ENCODE measurements around the gene FRMD4A. TPM values are rescaled to one million over a fixed set of nuclear protein-coding genes. Genes with fewer than 3 reads are reported as not detected.

Gene FRMD4A
- total RNA-seq, 6 donors from 2014 or later: 22.3 to 114 (median 52.3) TPM

GRCh38 chr10:13858709-13859108, 472.0 kb downstream of the FRMD4A start:
- Histone ChIP-seq H3K36me3 (no peaks in the 10 kb centered on the region), H3K4me1 (peaks cover 0 to 16% (median 2%) of the 10 kb centered on the region in 4 donors), H3K27ac (no peak overlapping the region), H3K27me3 (no peaks in the 10 kb centered on the region), H3K4me3 (no peak overlapping the region), H3K9me3 (no peaks in the 10 kb centered on the region)
- TF ChIP-seq EP300 (IDR thresholded peaks at IDR 0.05) (no peak), POLR2AphosphoS5 (IDR thresholded peaks at IDR 0.05) (no peak), POLR2A (IDR thresholded peaks at IDR 0.05) (no peak)
- TF ChIP-seq, protein P1, sequence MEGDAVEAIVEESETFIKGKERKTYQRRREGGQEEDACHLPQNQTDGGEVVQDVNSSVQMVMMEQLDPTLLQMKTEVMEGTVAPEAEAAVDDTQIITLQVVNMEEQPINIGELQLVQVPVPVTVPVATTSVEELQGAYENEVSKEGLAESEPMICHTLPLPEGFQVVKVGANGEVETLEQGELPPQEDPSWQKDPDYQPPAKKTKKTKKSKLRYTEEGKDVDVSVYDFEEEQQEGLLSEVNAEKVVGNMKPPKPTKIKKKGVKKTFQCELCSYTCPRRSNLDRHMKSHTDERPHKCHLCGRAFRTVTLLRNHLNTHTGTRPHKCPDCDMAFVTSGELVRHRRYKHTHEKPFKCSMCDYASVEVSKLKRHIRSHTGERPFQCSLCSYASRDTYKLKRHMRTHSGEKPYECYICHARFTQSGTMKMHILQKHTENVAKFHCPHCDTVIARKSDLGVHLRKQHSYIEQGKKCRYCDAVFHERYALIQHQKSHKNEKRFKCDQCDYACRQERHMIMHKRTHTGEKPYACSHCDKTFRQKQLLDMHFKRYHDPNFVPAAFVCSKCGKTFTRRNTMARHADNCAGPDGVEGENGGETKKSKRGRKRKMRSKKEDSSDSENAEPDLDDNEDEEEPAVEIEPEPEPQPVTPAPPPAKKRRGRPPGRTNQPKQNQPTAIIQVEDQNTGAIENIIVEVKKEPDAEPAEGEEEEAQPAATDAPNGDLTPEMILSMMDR (IDR thresholded peaks at IDR 0.05): no peak
- no peak for DNase-seq
- ATAC-seq (ENCODE audit: low FRiP score in 2 of 2): no peak
- 89 to 92% methylated on average over 11 of the region's 11 CpGs for WGBS, 2 donors

GRCh38 chr10:13857451-13857850, 473.3 kb downstream of the FRMD4A start:
- no peaks in the 10 kb centered on the region for H3K9me3 ChIP-seq
- DNase-seq (no peak), ATAC-seq (ENCODE audit: low FRiP score in 2 of 2) (no peak)
- H3K4me3 ChIP-seq: no peak overlapping the region
- H3K27me3 ChIP-seq: no peaks in the 10 kb centered on the region
- H3K27ac ChIP-seq: no peak overlapping the region
- peaks cover 0 to 11% (median 3%) of the 10 kb centered on the region in 4 donors for H3K4me1 ChIP-seq
- TF ChIP-seq POLR2A (IDR thresholded peaks at IDR 0.05): no peak
- TF ChIP-seq POLR2AphosphoS5 (IDR thresholded peaks at IDR 0.05): no peak
- TF ChIP-seq, protein P1 (IDR thresholded peaks at IDR 0.05): no peak
- TF ChIP-seq EP300 (IDR thresholded peaks at IDR 0.05): no peak
- H3K36me3 ChIP-seq: no peaks in the 10 kb centered on the region
- 62 to 68% methylated on average over 4 of the region's 4 CpGs for WGBS, 2 donors

GRCh38 chr10:13853854-13854253, 476.9 kb downstream of the FRMD4A start:
- no peaks in the 10 kb centered on the region for H3K27me3 ChIP-seq
- peak overlapping the region in 2 of 4 donors; percentile 20 to 53 for H3K27ac ChIP-seq
- H3K36me3 ChIP-seq: no peaks in the 10 kb centered on the region
- ATAC-seq (ENCODE audit: low FRiP score in 2 of 2) (peak in 1 of 2 donors; percentile 53), DNase-seq (no peak)
- H3K9me3 ChIP-seq: no peaks in the 10 kb centered on the region
- no peak overlapping the region for H3K4me3 ChIP-seq
- peaks cover 0 to 6% (median 0%) of the 10 kb centered on the region in 4 donors for H3K4me1 ChIP-seq
- TF ChIP-seq POLR2A (IDR thresholded peaks at IDR 0.05): no peak
- TF ChIP-seq, protein P1 (IDR thresholded peaks at IDR 0.05): no peak
- WGBS, 2 donors: 48 to 51% methylated on average over 6 of the region's 6 CpGs

DNA sequence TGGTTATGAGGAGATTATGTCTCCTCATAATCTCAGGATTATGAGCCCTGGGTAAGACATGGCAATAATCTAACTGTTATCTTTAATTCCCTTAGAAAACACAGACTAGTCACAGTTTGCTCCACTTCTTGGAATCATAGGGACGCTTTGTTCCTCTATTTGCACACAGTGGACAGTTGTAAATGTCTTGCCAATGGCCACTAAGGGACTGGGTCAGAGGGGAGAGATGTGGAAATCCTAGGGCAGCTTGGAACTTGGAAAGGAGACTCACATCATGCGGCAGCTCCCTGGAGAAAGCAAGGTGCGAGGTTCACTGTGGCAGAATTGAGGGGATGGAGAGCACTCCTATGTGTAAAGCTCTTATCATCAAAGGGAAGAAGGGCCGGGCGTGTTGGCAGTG, 477.9 kb downstream of the FRMD4A start:
- ATAC-seq (ENCODE audit: low FRiP score in 2 of 2) (peak; percentile 45 to 62), DNase-seq (peak in 1 of 2 donors; percentile 48)
- WGBS, 2 donors: 72% methylated on average over 5 of the region's 5 CpGs
- Histone ChIP-seq H3K36me3 (no peaks in the 10 kb centered on the region), H3K4me3 (no peak overlapping the region), H3K27me3 (no peaks in the 10 kb centered on the region), H3K27ac (peak overlapping the region in 2 of 4 donors; percentile 47 to 53), H3K9me3 (no peaks in the 10 kb centered on the region), H3K4me1 (peaks cover 0 to 8% (median 0%) of the 10 kb centered on the region in 4 donors)
- peak; percentile 33 to 61 for TF ChIP-seq POLR2AphosphoS5 (IDR thresholded peaks at IDR 0.05)
- peak in 1 of 4 donors; percentile 19 for TF ChIP-seq POLR2A (IDR thresholded peaks at IDR 0.05)
- TF ChIP-seq EP300 (IDR thresholded peaks at IDR 0.05): peak in 2 of 4 donors; percentile 55 to 88
- TF ChIP-seq, protein P1 (IDR thresholded peaks at IDR 0.05): no peak

GRCh38 chr10:13851906-13852305, 478.8 kb downstream of the FRMD4A start:
- TF ChIP-seq POLR2A (IDR thresholded peaks at IDR 0.05) (no peak), EP300 (IDR thresholded peaks at IDR 0.05) (no peak), POLR2AphosphoS5 (IDR thresholded peaks at IDR 0.05) (no peak)
- TF ChIP-seq, protein P1 (IDR thresholded peaks at IDR 0.05): no peak
- Histone ChIP-seq H3K27me3 (no peaks in the 10 kb centered on the region), H3K36me3 (no peaks in the 10 kb centered on the region), H3K4me1 (peaks cover 6 to 17% (median 7%) of the 10 kb centered on the region in 4 donors), H3K27ac (peak overlapping the region in 2 of 4 donors; percentile 47 to 53), H3K4me3 (no peak overlapping the region), H3K9me3 (no peaks in the 10 kb centered on the region)
- 83 to 94% methylated on average over 2 of the region's 2 CpGs for WGBS, 2 donors
- DNase-seq (no peak), ATAC-seq (ENCODE audit: low FRiP score in 2 of 2) (no peak)

All from upper lobe of left lung (tissue), 6 donors.